ENCODE results near the gene NPW.
A peak's percentile ranks its signal among the peaks of the same experiment; 100 is the strongest.

The NPW gene

GRCh38 chr16:2042171-2042985, 22.8 kb downstream of the NPW start:
- no peak for DNase-seq (ENCODE audit: low read depth)
- TF ChIP-seq CTCF (conservative IDR thresholded peaks at IDR 0.05; ENCODE audit: control insufficient read depth, insufficient read depth, low read depth, low read length): no peak
- no peak overlapping the region for H3K4me3 ChIP-seq (ENCODE audit: control insufficient read depth, low read depth, low read length)

GRCh38 chr16:2042986-2043666, 23.5 kb downstream of the NPW start:
- no peak for TF ChIP-seq CTCF (conservative IDR thresholded peaks at IDR 0.05; ENCODE audit: control insufficient read depth, insufficient read depth, low read depth, low read length)
- no peak overlapping the region for H3K4me3 ChIP-seq (ENCODE audit: control insufficient read depth, low read depth, low read length)
- no peak for DNase-seq (ENCODE audit: low read depth)

GRCh38 chr16:2043667-2044451, 24.3 kb downstream of the NPW start:
- TF ChIP-seq CTCF (conservative IDR thresholded peaks at IDR 0.05; ENCODE audit: control insufficient read depth, insufficient read depth, low read depth, low read length): no peak
- no peak for DNase-seq (ENCODE audit: low read depth)
- no peak overlapping the region for H3K4me3 ChIP-seq (ENCODE audit: control insufficient read depth, low read depth, low read length)

- no peak overlapping the region for H3K4me3 ChIP-seq (ENCODE audit: control insufficient read depth, low read depth, low read length)
- no peak for TF ChIP-seq CTCF (conservative IDR thresholded peaks at IDR 0.05; ENCODE audit: control insufficient read depth, insufficient read depth, low read depth, low read length)
- no peak for DNase-seq (ENCODE audit: low read depth)
Measured at GRCh38 chr16:2044541-2044940, 25.0 kb downstream of the NPW start.

- DNase-seq (ENCODE audit: low read depth): no peak
- H3K4me3 ChIP-seq (ENCODE audit: control insufficient read depth, low read depth, low read length): no peak overlapping the region
- TF ChIP-seq CTCF (conservative IDR thresholded peaks at IDR 0.05; ENCODE audit: control insufficient read depth, insufficient read depth, low read depth, low read length): no peak
Measured at GRCh38 chr16:2045965-2046892, 26.6 kb downstream of the NPW start.

- TF ChIP-seq CTCF (conservative IDR thresholded peaks at IDR 0.05; ENCODE audit: control insufficient read depth, insufficient read depth, low read depth, low read length): no peak
- DNase-seq (ENCODE audit: low read depth): no peak
- H3K4me3 ChIP-seq (ENCODE audit: control insufficient read depth, low read depth, low read length): peak overlapping the region; percentile 79
Measured at GRCh38 chr16:2046893-2047329, 27.3 kb downstream of the NPW start.
